SK-N-MC (cell line): ENCODE data around the gene DHX34.

Experiments used
- EZH2 ChIP-seq: fragments of 200-600 bp; sonication (generic); IDR thresholded peaks from one replicate; pipeline ENCODE4 v1.6.1; 2017; ENCODE audit warnings: antibody characterized with exemption
- FOXP2 ChIP-seq: optimal IDR thresholded peaks from 2 replicates; pipeline ENCODE3; 2011; ENCODE audit warnings: mild to moderate bottlenecking, moderate library complexity; ENCODE audit not compliant: insufficient read depth; ENCODE audit errors: extremely low read length, control extremely low read depth
- POLR2AphosphoS5 ChIP-seq: IDR thresholded peaks from 2 replicates; pipeline ENCODE4 v1.6.1; 2012; ENCODE audit warnings: mild to moderate bottlenecking, low read depth, low read length, borderline replicate concordance

- TF ChIP-seq POLR2AphosphoS5, result no peak
- no peak for TF ChIP-seq EZH2
- TF ChIP-seq FOXP2, result no peak
Measured at GRCh38 chr19:47302249-47302648, 46.9 kb upstream of the DHX34 start.
